Measurements from ENCODE around the gene SURF6.
"Not testable (repeated sequence)": the region's sequence is repeated elsewhere in the genome, so short reads cannot be mapped to it uniquely, and the experiment has no call there.

Gene SURF6

GRCh38 chr9:133348718-133349573 is 13.0 kb upstream of the SURF6 start:
- no peak for DNase-seq (ENCODE audit: extremely low read depth in 1 of 2, low read depth in 1 of 2)

GRCh38 chr9:133347985-133348717 is 12.2 kb upstream of the SURF6 start, which contains the start of the genes MED22 and RPL7A:
MED22 (minus strand) TSS chr9:133348131; CDS start chr9:133346662, 1,469 bp downstream.
RPL7A (plus strand) TSS chr9:133348218; CDS start chr9:133348244, 26 bp downstream.
- peak; percentile 73 to 92 for DNase-seq (ENCODE audit: extremely low read depth in 1 of 2, low read depth in 1 of 2)

GRCh38 chr9:133347515-133347984 is 11.6 kb upstream of the SURF6 start:
- no peak for DNase-seq (ENCODE audit: extremely low read depth in 1 of 2, low read depth in 1 of 2)

- no peak for DNase-seq (ENCODE audit: extremely low read depth in 1 of 2, low read depth in 1 of 2)
Measured at GRCh38 chr9:133346021-133346785, 10.2 kb upstream of the SURF6 start.

GRCh38 chr9:133345596-133345995 is 9.6 kb upstream of the SURF6 start:
- DNase-seq (ENCODE audit: extremely low read depth in 1 of 2, low read depth in 1 of 2): no peak

- no peak for DNase-seq (ENCODE audit: extremely low read depth in 1 of 2, low read depth in 1 of 2)
Measured at GRCh38 chr9:133344979-133345378, 9.0 kb upstream of the SURF6 start.

- no peak for DNase-seq (ENCODE audit: extremely low read depth in 1 of 2, low read depth in 1 of 2)
Measured at GRCh38 chr9:133344071-133344470, 8.1 kb upstream of the SURF6 start.

GRCh38 chr9:133342570-133342969 is 6.6 kb upstream of the SURF6 start:
- no peak for DNase-seq (ENCODE audit: extremely low read depth in 1 of 2, low read depth in 1 of 2)

GRCh38 chr9:133342069-133342406 is 6.0 kb upstream of the SURF6 start:
- DNase-seq (ENCODE audit: extremely low read depth in 1 of 2, low read depth in 1 of 2): no peak

GRCh38 chr9:133341369-133342068 is 5.5 kb upstream of the SURF6 start:
- no peak for DNase-seq (ENCODE audit: extremely low read depth in 1 of 2, low read depth in 1 of 2)

GRCh38 chr9:133340916-133341315 is 4.9 kb upstream of the SURF6 start:
- DNase-seq (ENCODE audit: extremely low read depth in 1 of 2, low read depth in 1 of 2): no peak

GRCh38 chr9:133340256-133340655 is 4.3 kb upstream of the SURF6 start:
- no peak for DNase-seq (ENCODE audit: extremely low read depth in 1 of 2, low read depth in 1 of 2)

- DNase-seq (ENCODE audit: extremely low read depth in 1 of 2, low read depth in 1 of 2): no peak
Measured at GRCh38 chr9:133339641-133340040, 3.7 kb upstream of the SURF6 start.

GRCh38 chr9:133334888-133335287 is 1.1 kb downstream of the SURF6 start:
- not testable (repeated sequence) for DNase-seq (ENCODE audit: extremely low read depth in 1 of 2, low read depth in 1 of 2)

GRCh38 chr9:133334161-133334560 is 1.8 kb downstream of the SURF6 start:
- no peak for DNase-seq (ENCODE audit: extremely low read depth in 1 of 2, low read depth in 1 of 2)

GRCh38 chr9:133333566-133333965 is 2.4 kb downstream of the SURF6 start:
- DNase-seq (ENCODE audit: extremely low read depth in 1 of 2, low read depth in 1 of 2): no peak

- no peak for DNase-seq (ENCODE audit: extremely low read depth in 1 of 2, low read depth in 1 of 2)
Measured at GRCh38 chr9:133333011-133333410, 3.0 kb downstream of the SURF6 start.

GRCh38 chr9:133332381-133332730 is 3.6 kb downstream of the SURF6 start:
- DNase-seq (ENCODE audit: extremely low read depth in 1 of 2, low read depth in 1 of 2): no peak

GRCh38 chr9:133331641-133332380 is 4.2 kb downstream of the SURF6 start:
- DNase-seq (ENCODE audit: extremely low read depth in 1 of 2, low read depth in 1 of 2): no peak

- DNase-seq (ENCODE audit: extremely low read depth in 1 of 2, low read depth in 1 of 2): no peak
Measured at GRCh38 chr9:133331221-133331620, 4.8 kb downstream of the SURF6 start.

Measured in stimulated activated CD8-positive, alpha-beta memory T cell treated with anti-CD3 and anti-CD28 coated beads, Interleukin-7, amount 100 ng/mL, for 48 hours (primary cell).